Left lung (tissue), 10 donors: ENCODE data around the gene PLPP4. TPM values are rescaled to one million over a fixed set of nuclear protein-coding genes. Genes with fewer than 3 reads are reported as not detected.

Source experiments
- ATAC-seq: fragments of 200-7000 bp; cut with Tn5 transposase; one replicate; pipeline ENCODE4 v1.9.1; 2020; ENCODE audit warnings: moderate library complexity
- DNase-seq, 4 donors: peaks; one replicate each; pipeline ENCODE4 v3.0.0-alpha.2; 2013 to 2020
- H3K27ac ChIP-seq, 2 donors: fragments of 200-600 bp; sonication (generic) in 1 of 2; one replicate each; pipeline versions ENCODE4 v1.5.0 to v1.8.0; 2020 to 2021
- H3K27me3 ChIP-seq, 2 donors: fragments of 200-600 bp; sonication (generic) in 1 of 2; one replicate each; pipeline versions ENCODE4 v1.5.0 to v1.8.0; 2020 to 2021
- H3K36me3 ChIP-seq, 2 donors: fragments of 200-600 bp; sonication (generic) in 1 of 2; one replicate each; pipeline versions ENCODE4 v1.5.0 to v1.8.0; 2020 to 2021
- H3K4me1 ChIP-seq, 2 donors: fragments of 200-600 bp; one replicate each; pipeline ENCODE4 v1.8.0; 2021
- H3K4me3 ChIP-seq, 2 donors: fragments of 200-600 bp; sonication (generic) in 1 of 2; one replicate each; pipeline versions ENCODE4 v1.5.0 to v1.8.0; 2020 to 2021; ENCODE audit warnings: mild to moderate bottlenecking in 1 of 2
- H3K9me3 ChIP-seq, 2 donors: fragments of 200-600 bp; sonication (generic) in 1 of 2; one replicate each; pipeline versions ENCODE4 v1.5.0 to v1.8.0; 2020 to 2021
- intact Hi-C, 2 donors: fragments of 100-400 bp; cut with DNase I; formaldehyde crosslinking; loops; one replicate each; pipeline versions ENCODE4 v1.11.2 to v1.14.2; 2022
- polyA plus RNA-seq, 6 donors: library from polyadenylated mRNA; unstranded; fragments of 120-200 nt; gene quantifications; one replicate each; pipeline ENCODE4 v1.2.1, GENCODE V29; 2013; ENCODE audit not compliant: insufficient read length in 6 of 6
- total RNA-seq, 2 donors: library from RNA; stranded (reverse); fragmentation: NEBNext Ultra II Directional; extraction: Animal tissue kit (Norgen Biotek cat#: 25700); gene quantifications; one replicate each; pipeline ENCODE4 v1.2.1, GENCODE V29; 2021
- TF ChIP-seq, protein P1 (sequence below), 2 donors: fragments of 200-600 bp; sonication (generic) in 1 of 2; IDR thresholded peaks; one replicate each; pipeline versions ENCODE4 v1.5.0 to v1.8.0; 2021; ENCODE audit warnings: antibody characterized with exemption in 2 of 2
- donor health status: DM: no; HTN: yes; CAD: no.
- donor health status: DM: no; HTN: no; CAD: no.

PLPP4 gene
- total and polyA plus RNA-seq, 8 donors = 0.11 to 0.67 TPM; not detected in 6

DNA sequence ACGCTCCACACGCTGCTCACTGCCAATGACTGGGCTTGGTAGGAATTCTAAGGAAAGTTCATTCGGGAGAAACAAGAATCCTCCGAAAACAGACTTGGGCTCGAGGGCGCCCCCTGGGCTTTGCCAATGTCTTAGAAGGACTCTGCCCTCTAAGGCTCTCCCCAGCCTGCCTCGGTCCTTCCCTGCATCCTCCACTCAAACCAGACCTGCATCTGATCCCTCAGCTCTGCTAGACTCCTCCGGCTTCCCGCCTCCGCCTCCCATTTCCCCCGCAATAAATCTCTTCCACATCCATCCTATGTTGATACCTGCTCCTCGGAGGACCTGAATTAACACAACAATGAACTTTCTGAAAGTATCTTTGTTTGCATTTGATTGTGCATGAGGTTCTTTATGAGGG, 177.6 kb downstream of the PLPP4 start:
- intact Hi-C loops = no loop called here
- no peaks in the 10 kb centered on the region for H3K36me3 ChIP-seq
- no peak overlapping the region for H3K27ac ChIP-seq
- H3K9me3 ChIP-seq = no peaks in the 10 kb centered on the region
- H3K4me1 ChIP-seq = no peaks in the 10 kb centered on the region
- TF ChIP-seq, protein P1, sequence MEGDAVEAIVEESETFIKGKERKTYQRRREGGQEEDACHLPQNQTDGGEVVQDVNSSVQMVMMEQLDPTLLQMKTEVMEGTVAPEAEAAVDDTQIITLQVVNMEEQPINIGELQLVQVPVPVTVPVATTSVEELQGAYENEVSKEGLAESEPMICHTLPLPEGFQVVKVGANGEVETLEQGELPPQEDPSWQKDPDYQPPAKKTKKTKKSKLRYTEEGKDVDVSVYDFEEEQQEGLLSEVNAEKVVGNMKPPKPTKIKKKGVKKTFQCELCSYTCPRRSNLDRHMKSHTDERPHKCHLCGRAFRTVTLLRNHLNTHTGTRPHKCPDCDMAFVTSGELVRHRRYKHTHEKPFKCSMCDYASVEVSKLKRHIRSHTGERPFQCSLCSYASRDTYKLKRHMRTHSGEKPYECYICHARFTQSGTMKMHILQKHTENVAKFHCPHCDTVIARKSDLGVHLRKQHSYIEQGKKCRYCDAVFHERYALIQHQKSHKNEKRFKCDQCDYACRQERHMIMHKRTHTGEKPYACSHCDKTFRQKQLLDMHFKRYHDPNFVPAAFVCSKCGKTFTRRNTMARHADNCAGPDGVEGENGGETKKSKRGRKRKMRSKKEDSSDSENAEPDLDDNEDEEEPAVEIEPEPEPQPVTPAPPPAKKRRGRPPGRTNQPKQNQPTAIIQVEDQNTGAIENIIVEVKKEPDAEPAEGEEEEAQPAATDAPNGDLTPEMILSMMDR (IDR thresholded peaks at IDR 0.05) = no peak
- H3K4me3 ChIP-seq = no peak overlapping the region
- H3K27me3 ChIP-seq = no peaks in the 10 kb centered on the region
- DNase-seq (no peak), ATAC-seq (no peak)
